Lung (tissue), 12 donors: ENCODE data around the gene CDX1. TPM values are rescaled to one million over a fixed set of nuclear protein-coding genes. Genes with fewer than 3 reads are reported as not detected.

Experiments used
- ATAC-seq: fragments of 200-7000 bp; cut with Tn5 transposase; one replicate; pipeline ENCODE4 v1.9.1; 2020; ENCODE audit warnings: moderate number of reproducible peaks; ENCODE audit not compliant: insufficient read depth, low FRiP score
- DNase-seq, 3 donors: peaks; one replicate each; pipeline ENCODE4 v3.0.0-alpha.2; 2013 to 2017
- H3K27ac ChIP-seq, 2 donors: one replicate each; pipeline ENCODE4 v1.5.1; 2013; ENCODE audit warnings: mild to moderate bottlenecking in 2 of 2, moderate library complexity in 2 of 2, control low read depth in 1 of 2, inconsistent platforms in 1 of 2, low read depth in 1 of 2, low read length in 1 of 2
- H3K27me3 ChIP-seq, 3 donors: one replicate each; pipeline ENCODE4 v1.5.1; 2013; ENCODE audit warnings: low read length in 2 of 3; ENCODE audit not compliant: control insufficient read depth in 3 of 3, insufficient read depth in 3 of 3
- H3K36me3 ChIP-seq, 4 donors: one replicate each; pipeline ENCODE4 v1.5.1; 2013; ENCODE audit warnings: low read length in 4 of 4, mild to moderate bottlenecking in 1 of 4, moderate library complexity in 1 of 4; ENCODE audit not compliant: control insufficient read depth in 4 of 4, insufficient read depth in 4 of 4
- H3K4me1 ChIP-seq, 5 donors: one replicate each; pipeline ENCODE4 v1.5.1; 2013; ENCODE audit warnings: low read length in 5 of 5, mild to moderate bottlenecking in 2 of 5, moderate library complexity in 1 of 5; ENCODE audit not compliant: control insufficient read depth in 5 of 5, insufficient read depth in 5 of 5
- H3K4me3 ChIP-seq: one replicate; pipeline ENCODE4 v1.5.1; 2013; ENCODE audit warnings: mild to moderate bottlenecking, control low read depth, moderate library complexity
- H3K9ac ChIP-seq, 2 donors: one replicate each; pipeline ENCODE4 v1.5.1; 2013; ENCODE audit warnings: low read length in 2 of 2, control low read depth in 1 of 2; ENCODE audit not compliant: insufficient read depth in 1 of 2
- H3K9me3 ChIP-seq, 4 donors: one replicate each; pipeline ENCODE4 v1.5.1; 2013; ENCODE audit warnings: low read length in 3 of 4, mild to moderate bottlenecking in 1 of 4, moderate library complexity in 1 of 4; ENCODE audit not compliant: control insufficient read depth in 4 of 4, insufficient read depth in 3 of 4
- CTCF ChIP-seq: IDR thresholded peaks from 2 replicates; pipeline ENCODE4 v1.5.1; 2012; ENCODE audit warnings: mild to moderate bottlenecking; ENCODE audit errors: control extremely low read depth, extremely low read depth
- WGBS, 2 donors: extraction: QIAGEN DNeasy Blood & Tissue Kit; methylation state at CpG; one replicate each; pipeline ENCODE4 v1.1.7; 2013; 5-methylcytosine and 5-hydroxymethylcytosine counted together
- polyA plus RNA-seq, 2 donors: library from polyadenylated mRNA; stranded (reverse); fragments of 200-250 nt; gene quantifications; one replicate each; pipeline ENCODE4 v1.2.1, GENCODE V29; 2013
- total RNA-seq, 2 donors: library from RNA; depleted of rRNA in 1 of 2; stranded (reverse); fragments of >200 nt in 1 of 2; gene quantifications; one replicate each; pipeline ENCODE4 v1.2.1, GENCODE V29; 2014 to 2021
- donor health status: control.
- donor health status: control.
- donor health status: Bipolar disorder and iron deficiency.
- donor health status: healthy.
- donor health status: DM: yes; HTN: yes; CAD: no.

The CDX1 gene
- total and polyA plus RNA-seq, 4 donors, result 0.09 to 0.43 (median 0.26) TPM

DNA sequence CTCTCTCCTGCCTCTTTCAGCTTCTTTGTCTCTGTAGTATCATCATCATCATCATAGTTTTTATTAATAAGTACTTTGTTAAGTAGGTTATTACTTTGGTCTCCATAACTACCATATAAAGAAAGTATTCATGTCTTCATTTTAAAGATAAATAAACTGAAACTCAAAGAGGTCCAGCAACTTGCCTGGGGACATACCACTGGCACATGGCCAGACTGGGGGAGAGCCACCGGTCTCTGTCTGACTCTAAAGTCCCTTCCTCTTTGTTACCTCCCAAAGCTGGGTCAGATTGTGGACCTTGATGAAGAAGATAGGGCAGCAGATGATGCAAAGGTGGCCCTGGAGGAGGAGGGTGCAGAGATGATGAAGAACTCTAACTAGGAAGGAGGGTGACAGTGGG is 8.5 kb downstream of the CDX1 start:
- no peak for ATAC-seq
- no peak overlapping the region for H3K9ac ChIP-seq
- H3K4me3 ChIP-seq, result no peak overlapping the region
- no peak for DNase-seq
- no peaks in the 10 kb centered on the region for H3K9me3 ChIP-seq
- H3K36me3 ChIP-seq, result no peaks in the 10 kb centered on the region
- 49 to 69% methylated on average over 1 of the region's 1 CpG for WGBS, 2 donors
- no peaks in the 10 kb centered on the region for H3K27me3 ChIP-seq
- H3K27ac ChIP-seq, result no peak overlapping the region
- no peak for TF ChIP-seq CTCF
- H3K4me1 ChIP-seq, result peaks cover 0 to 51% (median 13%) of the 10 kb centered on the region in 5 donors

DNA sequence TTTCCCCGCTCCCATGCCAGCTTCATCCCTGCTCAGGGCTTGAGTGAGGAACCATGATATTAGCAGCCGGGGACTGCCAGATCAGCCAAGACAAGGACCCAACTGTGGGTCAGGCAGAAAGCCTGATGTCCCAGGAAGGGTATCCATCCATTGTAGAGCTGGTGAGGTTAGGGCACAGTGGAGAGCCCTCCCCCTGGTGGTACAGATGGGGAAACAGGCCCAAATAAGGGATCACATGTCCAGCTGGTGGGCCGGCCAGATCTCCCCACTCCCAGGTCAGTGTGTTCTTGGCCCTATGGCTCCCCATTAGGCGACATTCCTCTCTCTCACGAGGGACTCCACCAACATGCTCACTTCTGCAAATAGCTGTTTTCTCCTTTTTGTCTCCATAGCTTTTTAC is 9.0 kb downstream of the CDX1 start:
- WGBS, 2 donors, result 74 to 80% methylated on average over 5 of the region's 5 CpGs
- Histone ChIP-seq H3K9me3 (no peaks in the 10 kb centered on the region), H3K9ac (no peak overlapping the region), H3K27ac (no peak overlapping the region), H3K4me1 (peaks cover 0 to 55% (median 17%) of the 10 kb centered on the region in 5 donors), H3K36me3 (no peaks in the 10 kb centered on the region), H3K27me3 (no peaks in the 10 kb centered on the region), H3K4me3 (no peak overlapping the region)
- ATAC-seq (no peak), DNase-seq (no peak)
- TF ChIP-seq CTCF, result no peak

DNA sequence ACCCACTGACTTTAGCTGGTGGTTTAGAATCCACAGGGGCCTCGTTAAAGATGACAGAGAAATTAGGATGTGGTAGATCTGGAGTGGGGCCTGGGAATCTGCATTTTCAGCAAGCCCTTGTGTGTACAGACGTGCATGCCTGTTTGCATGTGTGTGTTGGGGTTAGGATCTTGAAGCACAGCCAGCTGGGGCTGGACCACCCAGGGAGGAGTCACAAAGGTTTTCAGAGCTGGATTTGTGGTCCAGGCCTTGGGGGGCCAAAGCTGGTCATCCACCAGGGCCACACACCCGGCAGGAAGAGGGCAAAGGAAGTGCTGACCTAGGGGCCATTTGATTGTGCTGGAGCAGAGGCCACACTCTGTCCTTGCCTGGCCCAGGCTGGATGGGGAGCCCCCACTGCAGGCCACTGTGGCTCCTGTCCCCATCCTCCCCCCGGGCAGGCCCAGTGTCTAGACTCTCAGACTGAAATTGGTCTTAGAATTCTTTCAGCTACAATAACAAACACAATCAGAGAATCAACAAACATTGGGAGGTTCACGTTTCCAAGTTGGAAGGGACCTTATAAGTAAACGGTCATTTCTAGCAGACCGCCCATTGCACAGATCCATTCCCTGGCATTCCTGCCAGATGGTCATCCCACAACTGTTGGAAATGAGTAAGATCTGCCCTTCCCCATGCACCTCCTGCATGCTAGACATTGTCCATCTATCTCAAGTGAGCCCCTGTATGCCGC is 10.3 kb downstream of the CDX1 start:
- no peaks in the 10 kb centered on the region for H3K27me3 ChIP-seq
- WGBS, 2 donors, result 70 to 82% methylated on average over 8 of the region's 8 CpGs
- H3K27ac ChIP-seq, result no peak overlapping the region
- H3K4me3 ChIP-seq, result no peak overlapping the region
- peaks cover 0 to 62% (median 14%) of the 10 kb centered on the region in 5 donors for H3K4me1 ChIP-seq
- H3K9ac ChIP-seq, result no peak overlapping the region
- ATAC-seq (no peak), DNase-seq (peak; percentile 58 to 69 (median 61))
- H3K36me3 ChIP-seq, result no peaks in the 10 kb centered on the region
- H3K9me3 ChIP-seq, result no peaks in the 10 kb centered on the region
- no peak for TF ChIP-seq CTCF

DNA sequence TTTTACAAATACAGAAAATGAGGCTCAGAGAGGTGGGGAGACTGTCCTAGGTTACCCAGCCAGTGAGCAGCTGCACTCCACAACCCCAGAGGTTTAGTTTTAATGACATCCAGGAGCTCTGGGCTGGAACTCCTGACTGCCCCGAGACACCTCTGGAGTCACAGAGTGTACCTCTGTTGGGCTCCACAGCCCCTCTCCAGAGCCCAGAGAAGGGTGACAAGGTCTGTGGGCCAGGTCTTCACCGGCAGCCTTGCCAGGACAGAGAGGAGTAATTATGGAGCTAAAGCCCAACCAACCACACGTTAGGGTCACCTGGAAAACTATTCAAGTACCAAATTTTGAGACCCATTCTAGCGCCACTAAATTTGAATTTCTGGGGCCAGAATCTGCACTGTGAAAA is 11.1 kb downstream of the CDX1 start:
- Histone ChIP-seq H3K9ac (no peak overlapping the region), H3K27me3 (no peaks in the 10 kb centered on the region), H3K9me3 (no peaks in the 10 kb centered on the region), H3K27ac (no peak overlapping the region), H3K4me1 (peaks cover 0 to 54% (median 7%) of the 10 kb centered on the region in 5 donors), H3K4me3 (no peak overlapping the region), H3K36me3 (no peaks in the 10 kb centered on the region)
- TF ChIP-seq CTCF, result no peak
- DNase-seq, result no peak
- WGBS, 2 donors, result 81 to 93% methylated on average over 4 of the region's 4 CpGs
- ATAC-seq, result no peak
